Kidney (tissue), 14 donors: ENCODE results near the gene SLN. TPM values are rescaled to one million over a fixed set of nuclear protein-coding genes. Genes with fewer than 3 reads are reported as not detected.

ENCODE experiments used
- DNase-seq, 5 donors: peaks; one replicate each; pipeline ENCODE4 v3.0.0-alpha.2; 2013 to 2020
- FAIRE-seq: peaks from 2 replicates; lab custom pipeline; 2012; peaks lifted over from hg19 to GRCh38; lab: Jason Lieb, UNC
- H3K27ac ChIP-seq, 2 donors: one replicate each; pipeline ENCODE4 v1.7.0; 2013; ENCODE audit warnings: low read depth in 2 of 2, low read length in 2 of 2, inconsistent platforms in 1 of 2
- H3K27me3 ChIP-seq: one replicate; pipeline ENCODE4 v1.7.1; 2013; ENCODE audit warnings: low read length, inconsistent platforms; ENCODE audit not compliant: control insufficient read depth, insufficient read depth
- H3K36me3 ChIP-seq, 3 donors: one replicate each; pipeline versions ENCODE4 v1.7.0 to v1.7.1; 2013; ENCODE audit warnings: low read length in 3 of 3, control low read depth in 1 of 3, inconsistent platforms in 1 of 3; ENCODE audit not compliant: insufficient read depth in 3 of 3, control insufficient read depth in 2 of 3
- H3K4me1 ChIP-seq, 3 donors: one replicate each; pipeline versions ENCODE4 v1.7.0 to v1.7.1; 2013; ENCODE audit warnings: low read length in 3 of 3, inconsistent platforms in 1 of 3, low read depth in 1 of 3; ENCODE audit not compliant: control insufficient read depth in 2 of 3, insufficient read depth in 2 of 3
- H3K4me3 ChIP-seq, 3 donors: one replicate each; pipeline versions ENCODE4 v1.7.0 to v1.8.1; 2013; ENCODE audit warnings: low read length in 3 of 3, control low read depth in 1 of 3, inconsistent platforms in 1 of 3
- H3K9ac ChIP-seq, 3 donors: one replicate each; pipeline versions ENCODE4 v1.7.0 to v1.7.1; 2013; ENCODE audit warnings: low read length in 3 of 3, control low read depth in 1 of 3, inconsistent platforms in 1 of 3
- H3K9me3 ChIP-seq, 3 donors: one replicate each; pipeline versions ENCODE4 v1.7.0 to v1.7.1; 2013; ENCODE audit warnings: low read length in 3 of 3, control low read depth in 1 of 3, inconsistent platforms in 1 of 3; ENCODE audit not compliant: control insufficient read depth in 2 of 3, insufficient read depth in 1 of 3
- CTCF ChIP-seq: IDR thresholded peaks from 3 replicates; pipeline ENCODE4 v1.5.1; 2012; ENCODE audit warnings: mild to moderate bottlenecking, moderate library complexity, borderline replicate concordance; ENCODE audit not compliant: insufficient read depth; ENCODE audit errors: extremely low read depth
- intact Hi-C: fragments of 100-400 bp; cut with DNase I; formaldehyde crosslinking; loops from one replicate; pipeline ENCODE4 v1.11.1; 2022
- polyA plus RNA-seq: library from polyadenylated mRNA; stranded (reverse); fragments of 350-450 nt; fragmentation: Illumina TruSeq; extraction: RNeasy Lipid Tissue Mini Kit (QIAGEN cat#74804); gene quantifications from one replicate; pipeline ENCODE4 v1.2.3, GENCODE V29; 2014; ENCODE audit warnings: low read depth, low replicate concordance; ENCODE audit not compliant: insufficient read depth
- total RNA-seq: library from RNA; stranded (reverse); fragmentation: NEBNext Ultra II Directional; extraction: Animal tissue kit (Norgen Biotek cat#: 25700); gene quantifications from one replicate; pipeline ENCODE4 v1.2.1, GENCODE V29; 2021
- donor health status: control.
- donor health status: control.
- donor health status: control.
- donor health status: control.
- donor health status: control.
- donor health status: DM: yes; HTN: yes; CAD: no.
- donor health status: Normal renal cell carcinoma (clear cell type).

Gene SLN
- total and polyA plus RNA-seq, 2 donors from 2014 or later, result not detected

DNA sequence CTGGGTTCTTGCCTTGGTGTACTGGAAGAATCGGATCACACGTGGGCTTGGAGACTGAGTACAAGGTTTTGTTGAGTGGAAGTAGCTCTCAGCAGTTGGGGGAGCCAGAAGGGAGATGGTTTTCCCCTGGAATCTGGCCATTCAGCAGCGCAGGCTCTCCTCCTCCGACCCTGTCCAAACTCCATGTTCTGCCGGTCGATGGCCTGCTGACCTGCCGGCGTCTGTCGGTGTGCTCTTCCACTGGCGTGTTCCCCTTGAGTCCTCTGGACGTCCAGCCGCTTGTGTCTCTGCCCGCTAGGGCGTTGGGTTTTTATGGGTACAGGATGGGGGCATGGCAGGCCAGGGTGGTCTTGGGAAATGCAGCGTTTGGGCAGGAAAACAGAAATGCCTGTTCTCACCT, 38.5 kb upstream of the SLN start:
- DNase-seq, result no peak
- intact Hi-C loops, result no loop called here
- H3K4me1 ChIP-seq, result no peaks in the 10 kb centered on the region
- H3K27me3 ChIP-seq, result no peaks in the 10 kb centered on the region
- no peak for TF ChIP-seq CTCF
- FAIRE-seq, result no peak
- H3K9me3 ChIP-seq, result no peaks in the 10 kb centered on the region
- no peaks in the 10 kb centered on the region for H3K36me3 ChIP-seq
- H3K27ac ChIP-seq, result no peak overlapping the region
- no peak overlapping the region for H3K9ac ChIP-seq
- no peak overlapping the region for H3K4me3 ChIP-seq

DNA sequence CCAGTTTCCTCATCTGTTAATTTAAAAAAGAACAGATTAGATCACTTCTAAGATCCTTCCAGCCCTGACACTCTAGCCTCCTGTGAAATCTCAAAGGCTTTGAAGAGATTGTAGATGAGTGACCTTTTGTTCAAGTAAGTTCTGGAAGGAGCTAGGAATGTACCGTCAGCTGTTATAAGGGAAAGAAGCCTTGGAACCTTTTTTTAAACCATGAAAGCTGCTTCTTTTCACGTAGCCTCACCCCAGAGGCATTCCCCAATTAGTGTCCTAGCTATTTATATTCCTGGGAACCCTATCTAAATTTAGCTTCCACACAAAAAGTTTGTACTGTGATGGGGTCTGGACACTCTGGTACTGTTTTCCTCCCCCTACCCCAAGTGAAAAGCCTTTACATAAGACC, 35.8 kb upstream of the SLN start:
- H3K4me1 ChIP-seq, result no peaks in the 10 kb centered on the region
- DNase-seq (no peak), FAIRE-seq (no peak)
- no peak overlapping the region for H3K27ac ChIP-seq
- H3K9ac ChIP-seq, result no peak overlapping the region
- intact Hi-C loops, result no loop called here
- no peak overlapping the region for H3K4me3 ChIP-seq
- H3K9me3 ChIP-seq, result no peaks in the 10 kb centered on the region
- no peak for TF ChIP-seq CTCF
- H3K27me3 ChIP-seq, result no peaks in the 10 kb centered on the region
- H3K36me3 ChIP-seq, result no peaks in the 10 kb centered on the region

GRCh38 chr11:107744736-107745135, 32.9 kb upstream of the SLN start:
- Histone ChIP-seq H3K36me3 (no peaks in the 10 kb centered on the region), H3K4me1 (no peaks in the 10 kb centered on the region), H3K27ac (no peak overlapping the region), H3K9me3 (no peaks in the 10 kb centered on the region), H3K4me3 (no peak overlapping the region), H3K9ac (no peak overlapping the region), H3K27me3 (no peaks in the 10 kb centered on the region)
- TF ChIP-seq CTCF, result no peak
- FAIRE-seq (no peak), DNase-seq (no peak)
- intact Hi-C loops, result no loop called here

DNA sequence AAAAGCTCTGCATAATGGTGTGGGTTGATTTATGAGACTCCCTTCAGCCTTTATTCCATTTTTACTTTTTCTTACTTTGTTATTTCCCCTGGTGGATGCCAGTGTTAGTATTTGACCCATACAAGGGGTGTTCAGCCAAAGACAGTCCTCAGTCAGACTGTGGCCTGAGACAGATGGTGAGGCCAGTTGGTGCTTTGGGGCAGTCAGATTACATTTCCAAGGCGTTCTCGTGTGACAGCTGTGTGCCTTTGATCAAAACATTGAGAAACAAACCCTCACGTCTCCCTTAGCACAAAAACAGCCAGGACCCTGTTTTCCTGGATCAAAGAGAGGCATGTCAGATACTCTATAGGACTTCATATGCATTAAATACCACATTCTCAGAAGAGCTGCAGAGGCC, 31.3 kb upstream of the SLN start:
- DNase-seq (peak in 2 of 5 donors; percentile 2 to 4), FAIRE-seq (no peak)

More for the DNA sequence above, 31.3 kb upstream of the SLN start:
- no peaks in the 10 kb centered on the region for H3K9me3 ChIP-seq
- H3K9ac ChIP-seq, result no peak overlapping the region
- no peaks in the 10 kb centered on the region for H3K36me3 ChIP-seq
- intact Hi-C loops, result no loop called here
- H3K4me3 ChIP-seq, result no peak overlapping the region
- H3K4me1 ChIP-seq, result no peaks in the 10 kb centered on the region
- no peak overlapping the region for H3K27ac ChIP-seq
- H3K27me3 ChIP-seq, result no peaks in the 10 kb centered on the region
- no peak for TF ChIP-seq CTCF
